Coronary artery (tissue), 2 donors: ENCODE results near the gene FNDC8.

Experiments
- DNase-seq: peaks from one replicate; pipeline ENCODE4 v3.0.0-alpha.2; 2017; ENCODE audit warnings: low spot score
- H3K27ac ChIP-seq, 2 donors: fragments of 200-600 bp; sonication (generic); one replicate each; pipeline ENCODE4 v1.5.1; 2016 to 2019
- H3K4me3 ChIP-seq: fragments of 200-600 bp; sonication (generic); 2 replicates; pipeline ENCODE4 v1.5.1; 2016; ENCODE audit warnings: mild to moderate bottlenecking, moderate library complexity
- TF ChIP-seq, protein P1 (sequence below): fragments of 200-600 bp; sonication (generic); IDR thresholded peaks from one replicate; pipeline ENCODE4 v1.5.1; 2019; ENCODE audit warnings: antibody characterized with exemption

The FNDC8 gene

DNA sequence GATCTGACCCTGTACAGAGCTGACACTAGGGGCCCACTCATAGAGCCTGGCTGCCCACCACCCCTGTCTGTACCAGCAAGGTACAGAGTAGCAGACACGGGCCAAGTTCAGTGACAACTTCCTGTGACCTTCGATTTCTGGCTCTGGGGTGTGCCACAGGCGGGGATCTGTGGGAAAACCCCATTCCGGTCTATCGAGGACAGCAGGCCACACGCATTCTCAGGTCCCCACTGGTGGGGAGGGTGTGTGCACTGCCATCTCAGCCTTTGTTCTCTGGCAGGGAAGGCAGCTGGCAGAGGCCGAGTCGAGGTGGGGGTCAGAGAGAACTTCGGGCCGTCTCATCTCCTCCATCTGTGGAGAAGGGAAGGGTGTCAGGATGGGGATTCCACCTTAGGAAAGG, 10.7 kb downstream of the FNDC8 start:
- Histone ChIP-seq H3K4me3 (no peak overlapping the region), H3K27ac (no peak overlapping the region)
- TF ChIP-seq, protein P1, sequence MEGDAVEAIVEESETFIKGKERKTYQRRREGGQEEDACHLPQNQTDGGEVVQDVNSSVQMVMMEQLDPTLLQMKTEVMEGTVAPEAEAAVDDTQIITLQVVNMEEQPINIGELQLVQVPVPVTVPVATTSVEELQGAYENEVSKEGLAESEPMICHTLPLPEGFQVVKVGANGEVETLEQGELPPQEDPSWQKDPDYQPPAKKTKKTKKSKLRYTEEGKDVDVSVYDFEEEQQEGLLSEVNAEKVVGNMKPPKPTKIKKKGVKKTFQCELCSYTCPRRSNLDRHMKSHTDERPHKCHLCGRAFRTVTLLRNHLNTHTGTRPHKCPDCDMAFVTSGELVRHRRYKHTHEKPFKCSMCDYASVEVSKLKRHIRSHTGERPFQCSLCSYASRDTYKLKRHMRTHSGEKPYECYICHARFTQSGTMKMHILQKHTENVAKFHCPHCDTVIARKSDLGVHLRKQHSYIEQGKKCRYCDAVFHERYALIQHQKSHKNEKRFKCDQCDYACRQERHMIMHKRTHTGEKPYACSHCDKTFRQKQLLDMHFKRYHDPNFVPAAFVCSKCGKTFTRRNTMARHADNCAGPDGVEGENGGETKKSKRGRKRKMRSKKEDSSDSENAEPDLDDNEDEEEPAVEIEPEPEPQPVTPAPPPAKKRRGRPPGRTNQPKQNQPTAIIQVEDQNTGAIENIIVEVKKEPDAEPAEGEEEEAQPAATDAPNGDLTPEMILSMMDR: no peak
- peak; percentile 62 for DNase-seq

DNA sequence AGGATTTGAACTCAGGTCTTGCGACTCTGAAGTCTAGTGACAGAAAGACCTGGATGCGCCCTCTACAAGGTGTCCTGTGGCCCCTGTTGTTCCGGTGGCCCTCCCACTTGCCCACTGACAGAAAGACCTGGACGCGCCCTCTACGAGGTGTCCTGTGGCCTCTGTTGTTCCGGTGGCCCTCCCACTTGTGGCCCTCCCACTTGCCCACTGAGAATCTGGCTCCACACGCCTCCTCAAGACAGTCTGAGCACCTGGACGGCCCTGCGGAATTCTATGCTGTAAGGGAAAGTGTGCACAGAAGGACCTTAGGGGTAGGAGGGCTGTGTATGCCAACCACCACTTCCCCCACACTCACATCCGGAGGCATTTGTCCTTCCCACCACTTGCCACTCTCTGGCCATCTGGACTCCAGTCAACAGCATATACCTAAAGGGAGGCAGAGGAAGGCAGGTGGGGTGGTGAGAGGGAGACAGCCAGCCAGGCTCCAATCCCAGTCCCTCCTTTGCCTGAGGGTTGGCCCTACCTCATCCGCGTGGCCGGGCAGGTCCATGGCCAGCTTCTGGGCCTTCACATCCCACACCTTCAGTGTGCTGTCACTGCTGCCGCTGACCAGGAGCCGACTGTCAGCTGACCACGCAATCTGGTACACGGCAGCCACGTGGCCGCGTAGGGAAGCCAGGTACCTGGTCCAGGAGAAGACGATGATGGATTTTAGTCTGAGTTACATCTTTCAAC, 11.6 kb downstream of the FNDC8 start:
- TF ChIP-seq, protein P1: no peak
- DNase-seq: peak; percentile 56
- Histone ChIP-seq H3K27ac (no peak overlapping the region), H3K4me3 (no peak overlapping the region)

DNA sequence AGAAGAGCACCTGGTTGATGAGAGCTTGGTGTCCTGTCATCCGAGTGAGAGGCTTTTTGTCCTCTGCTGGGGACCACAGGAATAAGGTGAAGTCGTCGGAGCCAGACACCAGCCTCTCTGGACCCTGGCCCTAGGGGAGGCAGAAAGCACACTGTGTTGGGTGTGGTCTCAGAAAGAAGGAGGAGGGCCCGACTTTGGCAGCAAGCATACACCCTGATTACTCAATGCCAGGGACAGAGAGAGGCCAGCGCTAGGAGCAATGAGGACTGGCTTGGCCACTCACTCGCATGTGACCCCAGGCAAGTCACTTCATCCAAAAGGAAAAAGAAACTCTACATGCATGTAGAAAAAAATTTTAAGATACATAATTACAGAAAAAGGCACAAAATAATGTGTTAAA, 13.9 kb downstream of the FNDC8 start:
- no peak overlapping the region for H3K27ac ChIP-seq
- H3K4me3 ChIP-seq: no peak overlapping the region
- TF ChIP-seq, protein P1: no peak
- DNase-seq: peak; percentile 47

DNA sequence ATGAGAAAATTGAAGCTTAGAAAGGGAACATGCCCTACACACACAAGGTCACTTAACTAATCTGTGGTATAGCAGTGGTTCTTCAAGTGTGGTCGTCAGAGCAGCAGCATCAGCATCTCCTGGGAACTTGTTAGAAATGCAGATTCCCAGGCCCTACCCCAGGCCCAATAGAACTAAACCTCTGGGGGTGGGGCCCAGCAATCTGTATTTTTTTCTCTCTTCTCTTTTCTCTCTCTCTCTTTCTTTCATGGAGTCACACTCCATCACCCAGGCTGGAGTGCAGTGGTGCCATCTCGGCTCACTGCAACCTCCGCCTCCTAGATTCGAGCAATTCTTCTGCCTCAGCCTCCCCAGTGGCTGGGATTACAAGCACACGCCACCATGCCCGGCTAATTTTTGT, 16.8 kb downstream of the FNDC8 start:
- no peak for DNase-seq
- Histone ChIP-seq H3K4me3 (no peak overlapping the region), H3K27ac (no peak overlapping the region)
- TF ChIP-seq, protein P1: no peak

DNA sequence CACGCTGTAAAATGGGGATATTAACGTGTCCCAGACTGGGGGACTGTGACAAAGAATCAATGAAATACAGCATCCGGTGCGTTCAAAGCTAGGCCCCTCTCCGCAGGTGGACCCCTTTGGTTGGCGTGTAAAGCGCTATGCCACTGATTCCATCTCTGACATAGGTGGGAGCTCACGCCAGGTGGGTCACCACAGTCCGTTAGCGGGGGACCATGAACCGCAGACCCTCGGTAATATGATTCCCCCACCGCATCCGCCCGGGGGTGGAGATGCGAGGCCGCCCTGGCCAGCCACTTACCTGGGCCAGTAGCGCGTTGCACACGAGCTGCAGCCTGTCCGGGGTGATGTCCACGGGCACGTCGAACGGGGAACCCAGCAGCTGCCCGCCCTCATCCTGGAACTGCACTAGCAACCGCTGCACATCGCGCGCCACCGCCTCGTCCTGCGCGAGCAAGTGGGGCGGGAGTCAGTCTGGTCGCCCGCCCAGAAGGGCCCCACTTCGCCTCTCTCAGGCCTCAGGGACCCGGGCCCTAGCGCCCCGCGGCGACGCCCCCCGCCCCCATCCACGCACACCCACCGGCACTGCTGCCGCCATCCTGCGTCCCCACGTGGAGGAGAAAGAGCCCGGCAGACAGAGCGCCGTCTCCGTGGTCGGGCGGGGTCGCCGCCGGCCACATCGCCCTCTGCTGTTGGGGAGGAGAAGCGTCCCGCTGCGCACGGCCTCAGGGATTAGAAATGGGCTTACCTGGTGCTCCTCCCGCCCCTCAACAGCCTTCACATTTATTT, 20.5 kb downstream of the FNDC8 start, which contains the start of gene NLE1:
Gene NLE1, minus strand, starts transcription at position 623 of the 786 bp plus-strand sequence. Its CDS starts 28 bp downstream, at position 595.
- peak within 1 kb of the TSS in 1 of 2 donors; percentile 26 for H3K27ac ChIP-seq
- TF ChIP-seq, protein P1: peak; percentile 93
- peak within 1 kb of the TSS; percentile 97 for H3K4me3 ChIP-seq
- DNase-seq: no peak

DNA sequence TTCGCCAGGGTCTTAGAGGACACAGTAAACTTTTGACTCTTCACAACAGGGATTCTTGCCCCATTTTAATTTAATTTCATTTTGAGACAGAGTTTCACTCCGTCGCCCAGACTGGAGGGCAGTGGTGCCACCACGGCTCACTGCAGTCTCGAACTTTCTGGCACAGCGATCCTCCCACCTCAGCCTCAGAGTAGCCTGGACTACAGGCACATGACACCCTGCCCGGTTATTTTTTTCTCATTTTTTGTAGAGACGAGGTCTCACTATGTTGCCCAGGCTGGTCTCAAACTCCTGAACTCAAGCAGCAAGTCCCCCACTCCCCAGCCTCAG, 21.0 kb downstream of the FNDC8 start:
- H3K27ac ChIP-seq: no peak overlapping the region
- peak overlapping the region; percentile 97 for H3K4me3 ChIP-seq
- no peak for DNase-seq
- TF ChIP-seq, protein P1: no peak
